ENCODE data around the gene KIF1A. TPM values are rescaled to one million over a fixed set of nuclear protein-coding genes. Genes with fewer than 3 reads are reported as not detected.

The KIF1A gene
- total RNA-seq, 1 donor from 2014 or later, result 0.07 TPM

GRCh38 chr2:240820607-240821428 is 799 bp upstream of the KIF1A start:
- no peak for DNase-seq (ENCODE audit: low read depth, low spot score)

GRCh38 chr2:240819126-240819857 is 727 bp downstream of the KIF1A start:
- no peak for DNase-seq (ENCODE audit: low read depth, low spot score)

- no peak for DNase-seq (ENCODE audit: low read depth, low spot score)
Measured at GRCh38 chr2:240818293-240819125, 1.5 kb downstream of the KIF1A start.

GRCh38 chr2:240817496-240818292 is 2.3 kb downstream of the KIF1A start:
- no peak for DNase-seq (ENCODE audit: low read depth, low spot score)

- no peak for DNase-seq (ENCODE audit: low read depth, low spot score)
Measured at GRCh38 chr2:240816584-240817495, 3.2 kb downstream of the KIF1A start.

- DNase-seq (ENCODE audit: low read depth, low spot score), result no peak
Measured at GRCh38 chr2:240815761-240816583, 4.0 kb downstream of the KIF1A start.

GRCh38 chr2:240814946-240815760 is 4.9 kb downstream of the KIF1A start:
- no peak for DNase-seq (ENCODE audit: low read depth, low spot score)

GRCh38 chr2:240814280-240814679 is 5.7 kb downstream of the KIF1A start:
- no peak for DNase-seq (ENCODE audit: low read depth, low spot score)

- DNase-seq (ENCODE audit: low read depth, low spot score), result no peak
Measured at GRCh38 chr2:240813231-240813921, 6.6 kb downstream of the KIF1A start.

GRCh38 chr2:240812721-240813120 is 7.3 kb downstream of the KIF1A start:
- no peak for DNase-seq (ENCODE audit: low read depth, low spot score)

GRCh38 chr2:240812301-240812680 is 7.7 kb downstream of the KIF1A start:
- DNase-seq (ENCODE audit: low read depth, low spot score), result no peak

GRCh38 chr2:240811346-240812300 is 8.4 kb downstream of the KIF1A start:
- no peak for DNase-seq (ENCODE audit: low read depth, low spot score)

GRCh38 chr2:240810621-240811020 is 9.4 kb downstream of the KIF1A start:
- no peak for DNase-seq (ENCODE audit: low read depth, low spot score)

- no peak for DNase-seq (ENCODE audit: low read depth, low spot score)
Measured at GRCh38 chr2:240810199-240810598, 9.8 kb downstream of the KIF1A start.

GRCh38 chr2:240809276-240809675 is 10.7 kb downstream of the KIF1A start:
- DNase-seq (ENCODE audit: low read depth, low spot score), result no peak

GRCh38 chr2:240806459-240806858 is 13.6 kb downstream of the KIF1A start:
- no peak for DNase-seq (ENCODE audit: low read depth, low spot score)
